GM19043 (cell line): Measurements from ENCODE around the gene LCMT1.
A peak's percentile ranks its signal among the peaks of the same experiment; 100 is the strongest.
"Not testable (repeated sequence)": the region's sequence is repeated elsewhere in the genome, so short reads cannot be mapped to it uniquely, and the experiment has no call there.

ENCODE experiments used
- ATAC-seq: cut with Tn5 transposase; IDR thresholded peaks from one replicate; pipeline ENCODE4 v1.9.1; 2021; ENCODE audit warnings: low read depth; ENCODE audit not compliant: unreplicated experiment

The LCMT1 gene

DNA sequence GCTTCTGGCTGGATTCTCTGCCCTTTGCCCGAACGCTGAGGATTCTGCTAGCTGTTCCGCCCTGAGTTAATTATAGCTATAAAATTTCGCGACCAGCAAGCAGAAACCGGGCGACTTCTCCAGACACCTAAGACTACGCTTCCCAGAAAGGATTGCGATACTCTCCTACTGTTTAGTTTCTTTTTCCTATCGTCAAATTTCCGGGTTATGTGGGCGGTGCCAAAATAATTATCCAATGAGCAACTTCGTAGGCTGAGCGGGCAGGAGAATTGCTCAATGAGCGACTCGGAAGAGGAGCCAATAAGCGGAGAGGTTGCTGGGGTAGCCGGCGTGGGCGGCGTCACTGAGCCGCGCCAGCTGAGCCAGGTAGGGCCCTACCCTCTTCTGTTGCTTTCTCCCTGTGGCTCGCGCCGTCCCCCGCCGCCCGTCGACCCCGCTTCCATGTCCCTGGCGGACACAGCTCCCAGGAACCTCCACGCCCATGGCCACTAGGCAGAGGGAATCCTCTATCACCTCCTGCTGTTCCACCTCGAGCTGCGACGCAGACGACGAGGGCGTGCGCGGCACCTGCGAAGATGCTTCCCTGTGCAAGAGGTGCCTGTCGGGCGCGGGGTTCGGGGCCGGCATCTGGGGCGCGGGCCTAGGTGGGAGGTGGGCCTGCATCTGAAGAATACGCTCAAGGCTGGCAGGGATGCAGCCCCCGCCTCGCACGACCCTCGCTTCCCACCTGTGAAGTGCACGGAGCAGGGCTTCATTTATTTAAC lies at the start of gene LCMT1:
TSS of gene LCMT1 (plus strand) at position 340 of the 764 bp plus-strand sequence. CDS start at position 482, 142 bp downstream.
- ATAC-seq = peak; percentile 88

DNA sequence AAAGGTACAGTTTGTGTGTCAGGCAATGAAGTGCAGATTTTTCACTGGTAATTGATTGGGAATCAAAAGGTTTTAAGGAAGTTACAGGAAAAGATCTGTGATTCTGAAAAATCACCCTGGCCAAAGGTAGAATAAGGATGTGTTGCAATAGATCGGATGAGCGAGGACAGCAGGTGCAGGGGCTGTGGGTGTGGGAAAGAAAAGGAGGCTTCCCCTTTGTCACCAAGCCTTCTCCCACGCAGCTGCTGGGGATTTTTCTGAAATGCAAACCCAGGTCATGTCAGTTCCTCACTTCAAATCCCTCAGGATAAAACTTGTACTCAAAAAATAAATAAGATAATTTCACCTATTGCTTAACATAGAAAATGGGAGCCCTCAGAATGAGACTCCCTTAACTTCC lies 48.4 kb upstream of the LCMT1 start:
- ATAC-seq = no peak

DNA sequence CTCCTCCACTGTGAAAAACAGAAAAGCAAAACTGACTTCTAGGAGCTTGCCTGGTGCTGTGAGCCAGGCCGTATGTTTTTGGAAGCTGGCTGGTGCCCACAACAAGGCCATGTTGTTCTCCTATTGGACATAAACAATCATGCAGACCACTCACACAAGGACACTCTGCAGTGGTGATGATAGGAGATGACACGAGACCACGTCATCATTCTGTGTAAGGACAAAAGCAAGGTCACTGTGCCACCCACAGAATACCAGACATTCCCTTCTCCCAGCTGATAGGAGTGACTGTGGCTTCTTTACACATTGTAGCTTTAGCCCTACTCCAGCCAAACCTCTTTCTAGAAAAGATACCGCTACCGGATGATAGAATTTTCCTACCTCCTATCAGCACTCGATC lies 47.7 kb upstream of the LCMT1 start:
- no peak for ATAC-seq

GRCh38 chr16:25064281-25064680 lies 47.3 kb upstream of the LCMT1 start:
- not testable (repeated sequence) for ATAC-seq

GRCh38 chr16:25064937-25065336 lies 46.6 kb upstream of the LCMT1 start:
- ATAC-seq = no peak

DNA sequence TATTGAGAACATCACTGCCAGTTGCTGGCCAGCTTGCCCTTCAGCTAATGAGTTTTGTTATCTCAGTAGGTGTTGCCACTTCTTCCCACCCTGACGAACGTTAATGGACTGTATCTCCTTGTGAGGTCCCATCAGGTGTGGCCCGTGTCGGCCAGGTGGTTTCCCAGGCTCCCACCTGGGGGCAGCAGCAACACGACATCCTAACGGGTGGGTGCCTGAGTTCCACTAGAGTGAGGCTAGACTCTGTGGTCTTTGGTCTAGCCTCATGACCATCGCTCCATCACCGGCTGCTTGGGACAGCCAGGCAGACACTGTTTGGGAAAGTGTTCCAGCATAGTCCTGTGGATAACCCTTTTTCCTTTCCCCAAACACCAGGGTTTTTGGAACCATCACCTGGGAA lies 45.6 kb upstream of the LCMT1 start:
- ATAC-seq = no peak

- no peak for ATAC-seq
Measured at GRCh38 chr16:25066426-25066746, 45.2 kb upstream of the LCMT1 start.

GRCh38 chr16:25066747-25067631 lies 44.6 kb upstream of the LCMT1 start:
- ATAC-seq = peak; percentile 87

DNA sequence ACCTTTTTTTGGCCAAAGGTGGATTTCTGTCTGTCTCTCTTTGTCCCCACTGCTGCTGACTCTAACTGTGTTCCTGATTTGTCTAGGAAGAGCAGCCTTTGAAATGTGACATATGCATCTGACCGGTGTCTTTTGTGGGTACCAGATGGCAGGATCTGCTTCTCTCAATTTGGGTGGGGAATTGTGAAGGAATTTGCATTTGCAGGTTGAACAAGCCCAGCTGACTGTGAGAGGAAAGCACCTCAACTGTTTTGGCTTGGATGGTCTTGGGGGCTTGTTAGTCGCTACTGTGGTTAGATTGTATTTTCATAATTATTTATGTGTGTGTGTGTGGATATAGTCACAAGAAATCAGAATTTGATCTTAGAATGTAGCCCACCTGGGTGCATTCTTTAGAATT lies 37.7 kb upstream of the LCMT1 start:
- no peak for ATAC-seq

DNA sequence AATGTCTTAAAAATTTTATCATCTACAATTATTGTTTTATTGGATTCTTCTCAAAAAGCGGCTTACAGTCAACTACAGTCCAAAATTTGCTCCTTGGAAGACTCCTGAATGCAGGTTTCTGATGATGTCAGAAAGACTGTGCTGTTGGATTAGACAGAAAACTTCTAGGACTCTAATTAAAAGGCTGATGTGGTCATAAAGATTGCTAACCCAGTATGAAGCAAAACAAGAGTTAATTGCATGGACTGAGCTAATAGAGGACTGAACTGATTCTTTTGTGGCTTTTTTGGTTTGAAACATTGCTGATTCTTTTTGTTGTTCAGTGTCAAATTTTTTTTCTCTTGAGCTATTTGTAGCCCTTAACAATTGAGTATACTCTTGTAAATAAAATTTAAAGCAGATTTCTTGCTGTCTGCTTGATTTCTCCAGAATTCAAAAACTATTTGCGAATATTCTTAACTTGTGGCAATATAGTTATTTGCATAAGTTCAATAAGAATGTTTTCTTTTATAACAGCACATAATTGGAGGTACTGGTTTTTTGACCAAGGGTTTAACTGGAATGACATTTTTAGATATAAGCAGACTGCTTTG lies 33.1 kb upstream of the LCMT1 start:
- no peak for ATAC-seq

GRCh38 chr16:25079637-25080378 lies 31.7 kb upstream of the LCMT1 start:
- no peak for ATAC-seq

DNA sequence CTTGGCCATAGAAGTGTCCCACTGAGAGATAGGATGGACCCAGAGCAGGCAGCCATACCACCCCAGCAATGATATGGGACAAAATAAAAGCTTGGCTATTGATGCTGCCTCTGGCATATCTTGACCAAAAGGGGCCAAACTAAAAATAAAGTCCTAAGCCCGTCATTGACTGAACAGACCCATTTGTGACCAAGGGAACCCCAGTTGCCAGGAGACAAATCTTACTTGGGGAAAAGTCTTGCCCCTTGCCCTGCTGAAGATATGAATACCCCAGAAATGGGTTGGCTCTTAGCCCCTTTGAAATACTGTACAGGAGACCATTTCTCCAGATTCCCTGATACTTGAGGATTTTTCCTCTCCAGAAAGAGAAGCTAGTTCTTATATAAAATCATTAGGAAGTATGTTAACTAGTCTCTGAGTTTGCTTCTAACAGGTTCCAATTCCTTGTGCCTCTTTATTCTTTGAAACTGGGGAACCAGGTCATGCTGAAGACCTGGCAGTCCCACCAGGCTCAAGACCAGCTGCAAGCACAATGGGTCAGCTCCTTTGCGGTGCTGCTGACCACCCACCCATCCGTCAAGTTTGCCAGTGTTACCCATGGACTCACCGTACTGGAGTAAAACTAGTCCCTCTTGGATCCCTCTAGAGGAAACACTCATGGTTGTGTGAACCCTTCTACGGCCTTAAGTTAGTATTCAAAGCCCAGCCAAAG lies 31.0 kb upstream of the LCMT1 start:
- no peak for ATAC-seq

- ATAC-seq = no peak
Measured at GRCh38 chr16:25081702-25082101, 29.8 kb upstream of the LCMT1 start.

DNA sequence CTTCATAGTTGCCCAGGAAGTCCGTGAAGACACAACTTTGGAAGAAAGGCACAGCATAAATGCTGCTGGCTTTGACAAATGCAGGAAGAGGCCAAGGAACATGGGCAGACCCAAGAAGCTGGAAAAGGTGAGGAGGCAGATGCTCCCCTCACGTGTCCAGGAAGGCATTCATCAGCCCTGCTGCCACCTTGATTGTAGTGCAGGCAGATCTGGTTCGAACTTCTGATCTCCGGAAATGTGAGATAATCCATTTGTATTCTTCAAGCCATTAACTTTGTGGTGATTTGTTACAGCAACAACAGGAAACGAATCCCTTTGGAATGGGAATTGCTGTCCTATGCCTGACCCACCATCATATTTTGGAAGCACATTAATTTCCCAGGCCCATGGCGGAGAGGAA lies 28.5 kb upstream of the LCMT1 start:
- ATAC-seq = no peak

DNA sequence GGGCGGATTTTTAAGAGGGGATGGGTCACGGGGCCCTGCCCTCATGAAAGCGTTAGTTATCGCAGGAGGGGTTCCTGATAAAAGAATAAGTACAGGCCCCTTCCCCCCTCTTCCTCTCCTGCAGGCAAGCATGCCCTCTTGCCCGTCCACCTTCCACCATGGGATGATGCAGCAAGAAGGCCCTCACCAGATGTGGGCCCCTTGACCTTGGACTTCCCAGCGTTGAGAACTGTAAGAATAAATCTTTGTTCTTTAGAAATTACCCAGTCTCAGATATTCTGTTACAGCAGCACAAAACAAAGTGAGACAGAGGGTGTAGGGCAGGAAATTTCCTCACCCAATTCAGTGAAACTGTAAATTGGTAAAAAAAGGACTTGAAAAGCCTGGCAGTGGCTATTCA lies 27.8 kb upstream of the LCMT1 start:
- ATAC-seq = no peak

GRCh38 chr16:25084797-25085196 lies 26.7 kb upstream of the LCMT1 start:
- no peak for ATAC-seq

GRCh38 chr16:25087761-25088160 lies 23.8 kb upstream of the LCMT1 start:
- no peak for ATAC-seq

GRCh38 chr16:25089351-25089750 lies 22.2 kb upstream of the LCMT1 start:
- ATAC-seq = no peak

- no peak for ATAC-seq
Measured at GRCh38 chr16:25092441-25092840, 19.1 kb upstream of the LCMT1 start.
